KOPT-K1 (cell line): ENCODE measurements around the gene MAGEC3.

ENCODE experiments used
- H3K27ac ChIP-seq: fragments of 200-600 bp; sonication (generic); 2 replicates; pipeline ENCODE4 v1.5.1; 2016; ENCODE audit warnings: antibody characterized with exemption, mild to moderate bottlenecking, low read depth, low read length; ENCODE audit not compliant: poor library complexity, severe bottlenecking
- H3K36me3 ChIP-seq: fragments of 200-600 bp; sonication (generic); 2 replicates; pipeline ENCODE4 v1.5.1; 2017; ENCODE audit warnings: antibody characterized with exemption, mild to moderate bottlenecking, low read length, moderate library complexity; ENCODE audit not compliant: insufficient read depth
- H3K9me3 ChIP-seq: fragments of 200-600 bp; sonication (generic); 2 replicates; pipeline ENCODE4 v1.5.1; 2017; ENCODE audit warnings: antibody characterized with exemption, low read length, mild to moderate bottlenecking; ENCODE audit not compliant: insufficient read depth, poor library complexity, severe bottlenecking

The MAGEC3 gene

DNA sequence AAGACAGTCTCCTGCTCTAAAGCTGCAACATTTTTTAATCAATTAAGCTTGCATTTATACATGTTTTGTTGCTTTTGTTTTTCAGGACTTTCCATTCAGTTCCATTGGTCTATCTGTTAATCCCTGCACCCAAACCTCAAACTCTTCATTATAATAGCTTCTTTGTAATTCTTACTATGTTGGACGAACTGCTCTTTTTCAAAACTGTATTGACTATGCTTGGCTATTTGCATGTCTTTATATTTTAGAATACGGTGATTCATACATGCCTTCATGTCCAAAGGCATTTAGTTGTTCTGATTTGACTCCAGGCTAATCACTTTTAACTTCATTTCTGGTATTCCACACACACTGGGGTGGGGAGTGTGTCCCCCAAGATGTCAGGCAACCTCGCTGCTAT is 79.7 kb downstream of the MAGEC3 start:
- no peaks in the 10 kb centered on the region for H3K9me3 ChIP-seq
- H3K27ac ChIP-seq: no peak overlapping the region
- no peaks in the 10 kb centered on the region for H3K36me3 ChIP-seq

DNA sequence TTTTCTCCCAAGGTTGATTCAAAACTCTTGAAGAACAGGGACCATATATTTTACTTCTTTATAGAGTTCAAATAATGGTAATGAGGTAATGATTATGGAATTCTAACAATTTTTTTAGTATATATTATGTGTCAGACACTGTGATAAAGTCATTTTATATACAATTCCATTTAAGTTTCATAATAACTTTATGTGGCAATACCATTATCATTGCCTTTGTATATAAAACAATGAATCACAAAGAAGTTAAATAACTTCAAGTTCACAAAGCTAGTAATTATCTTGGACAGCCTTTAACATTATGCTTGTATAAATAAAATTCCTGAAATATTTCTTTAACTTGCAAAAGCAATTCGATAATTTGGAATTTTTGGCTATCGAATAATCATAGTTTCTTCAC is 86.2 kb downstream of the MAGEC3 start:
- no peaks in the 10 kb centered on the region for H3K9me3 ChIP-seq
- H3K36me3 ChIP-seq: no peaks in the 10 kb centered on the region
- H3K27ac ChIP-seq: no peak overlapping the region

DNA sequence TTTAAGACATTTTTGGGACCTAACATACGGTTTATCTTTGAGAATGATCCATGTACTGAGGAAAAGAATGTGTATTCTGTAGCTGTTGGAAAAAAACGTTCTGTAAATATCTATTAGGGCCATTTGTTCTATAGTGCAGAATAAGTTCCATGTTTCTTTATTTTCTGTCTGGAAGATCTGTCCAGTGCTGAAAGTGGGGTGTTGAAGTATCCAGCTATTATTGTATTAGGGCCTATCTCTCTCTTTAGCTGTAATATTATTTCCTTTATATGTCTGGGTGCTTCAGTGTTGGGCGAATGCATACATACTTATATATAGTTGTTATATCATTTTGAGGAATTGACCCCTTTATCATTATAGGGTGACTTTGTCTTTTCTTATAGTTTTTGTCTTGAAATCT is 90.3 kb downstream of the MAGEC3 start:
- Histone ChIP-seq H3K27ac (no peak overlapping the region), H3K9me3 (no peaks in the 10 kb centered on the region), H3K36me3 (no peaks in the 10 kb centered on the region)

DNA sequence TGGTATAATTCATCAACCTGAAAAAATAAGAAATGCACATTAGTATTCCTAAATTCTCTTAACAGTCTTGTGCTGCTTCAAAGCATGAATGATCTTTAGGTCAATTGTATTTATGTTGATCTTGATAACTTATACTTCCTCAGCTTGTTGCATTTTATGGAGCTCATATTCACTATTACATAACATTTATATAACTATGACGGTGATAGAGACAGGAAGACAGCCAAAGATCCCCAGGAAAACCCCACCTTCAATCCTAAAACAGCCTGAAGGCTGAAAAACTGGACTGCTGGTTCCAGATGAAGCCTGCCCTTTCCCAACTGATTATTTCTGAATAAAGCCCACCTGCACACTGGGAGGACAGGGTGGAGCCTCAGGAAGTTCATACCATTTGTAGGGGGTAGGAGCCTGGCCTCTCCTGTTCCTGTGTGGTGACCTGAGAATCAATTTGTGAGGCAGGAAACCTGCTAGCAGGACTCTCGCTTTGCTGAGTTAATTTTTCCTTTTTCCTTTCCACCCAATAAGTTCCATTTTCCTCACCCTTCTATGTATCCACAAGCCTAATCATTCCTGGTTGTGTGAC is 96.0 kb downstream of the MAGEC3 start:
- no peaks in the 10 kb centered on the region for H3K9me3 ChIP-seq
- H3K27ac ChIP-seq: no peak overlapping the region
- H3K36me3 ChIP-seq: no peaks in the 10 kb centered on the region

DNA sequence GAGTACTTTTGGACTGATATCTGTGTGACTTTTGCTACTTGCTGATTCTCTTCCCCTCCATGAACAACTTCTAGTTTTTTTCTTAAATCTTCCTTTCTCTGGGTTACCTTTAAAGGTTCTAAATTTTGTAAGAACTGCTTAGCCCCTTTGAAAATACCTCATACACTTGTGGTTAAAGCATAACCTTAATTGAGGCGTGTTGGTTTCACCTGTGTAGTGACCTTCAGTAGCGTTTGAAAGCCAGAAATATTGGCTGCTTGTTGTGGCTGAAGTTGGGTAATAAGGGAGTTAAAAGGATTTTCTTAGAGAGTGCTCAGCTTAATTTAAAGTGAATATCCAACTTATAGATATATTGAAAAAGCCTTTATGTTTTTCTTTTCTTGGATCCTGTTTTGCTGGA is 97.5 kb downstream of the MAGEC3 start:
- Histone ChIP-seq H3K27ac (no peak overlapping the region), H3K36me3 (no peaks in the 10 kb centered on the region), H3K9me3 (no peaks in the 10 kb centered on the region)

DNA sequence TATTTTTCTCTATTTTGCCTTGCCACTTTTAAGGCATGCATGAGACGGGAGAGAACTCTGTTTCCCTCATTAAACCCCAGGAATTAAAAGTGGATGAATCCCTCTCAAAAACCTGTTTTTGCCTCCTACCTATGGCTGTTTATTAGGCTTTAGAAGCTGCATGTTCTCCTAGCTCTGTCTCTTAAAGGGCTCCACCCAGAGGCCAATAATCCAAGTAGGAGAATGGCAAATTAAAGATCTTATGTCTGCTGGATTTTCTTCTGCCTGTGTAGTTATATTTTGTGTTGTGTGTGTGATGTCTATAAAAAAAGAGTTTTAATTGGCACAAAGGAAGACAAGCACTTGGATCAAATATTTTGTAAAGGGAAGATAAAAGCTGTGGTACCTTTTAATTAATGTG is 98.0 kb downstream of the MAGEC3 start:
- H3K36me3 ChIP-seq: no peaks in the 10 kb centered on the region
- no peak overlapping the region for H3K27ac ChIP-seq
- no peaks in the 10 kb centered on the region for H3K9me3 ChIP-seq

DNA sequence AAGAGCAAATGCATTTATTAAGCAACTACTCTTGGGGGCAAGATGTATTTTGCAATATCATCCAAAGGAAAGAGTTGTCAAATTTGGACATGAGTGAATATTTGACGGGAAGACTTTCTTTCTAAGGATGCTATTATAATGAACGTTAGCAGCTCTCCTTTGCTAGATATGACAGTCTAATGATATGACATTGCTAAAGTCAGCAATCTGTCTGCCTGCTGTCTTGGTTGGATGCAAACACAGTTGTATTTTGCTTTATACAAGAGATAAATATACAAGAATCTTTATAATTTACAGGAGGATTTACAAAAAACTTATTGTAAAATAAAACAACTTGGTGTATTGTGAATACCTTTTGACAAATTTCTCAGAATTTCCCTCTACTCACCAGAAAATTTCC is 103.1 kb downstream of the MAGEC3 start:
- no peaks in the 10 kb centered on the region for H3K9me3 ChIP-seq
- H3K36me3 ChIP-seq: no peaks in the 10 kb centered on the region
- H3K27ac ChIP-seq: no peak overlapping the region

DNA sequence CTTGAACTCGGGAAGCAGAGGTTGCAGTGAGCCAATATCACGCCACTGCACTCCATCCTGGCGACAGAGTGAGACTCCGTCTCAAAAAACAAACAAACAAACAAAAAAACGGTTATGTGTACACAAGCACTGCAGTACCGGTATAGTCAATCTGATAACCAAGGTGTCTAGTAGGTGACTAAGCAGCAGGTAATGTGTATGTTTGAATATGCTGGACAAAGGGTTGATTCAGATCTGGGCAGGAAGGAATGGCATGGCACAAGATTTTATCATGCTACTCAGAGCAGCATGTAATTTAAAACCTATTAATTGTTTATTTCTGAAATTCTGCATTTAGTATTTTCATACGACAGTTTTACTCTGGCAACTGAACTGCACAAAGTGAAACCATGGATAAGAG is 107.3 kb downstream of the MAGEC3 start:
- H3K9me3 ChIP-seq: no peaks in the 10 kb centered on the region
- H3K27ac ChIP-seq: no peak overlapping the region

DNA sequence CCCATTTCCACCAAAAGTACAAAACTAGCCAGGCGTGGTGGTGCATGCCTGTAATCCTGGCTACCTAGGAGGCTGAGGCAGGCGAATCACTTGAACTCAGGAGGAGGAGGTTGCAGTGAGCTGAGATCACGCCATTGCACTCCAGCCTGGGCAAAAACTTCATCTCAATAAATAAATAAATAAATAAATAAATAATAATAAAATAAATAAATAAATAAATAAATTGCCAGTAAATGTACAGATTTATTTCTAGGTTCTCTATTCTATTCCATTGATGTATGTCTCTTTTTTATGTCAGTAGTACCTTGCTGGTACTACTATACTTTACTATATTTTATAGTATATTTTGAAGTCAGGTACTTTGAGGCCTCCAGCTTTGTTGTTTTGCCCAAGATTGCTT is 109.2 kb downstream of the MAGEC3 start:
- Histone ChIP-seq H3K27ac (no peak overlapping the region), H3K36me3 (no peaks in the 10 kb centered on the region), H3K9me3 (no peaks in the 10 kb centered on the region)

More for the DNA sequence above, 107.3 kb downstream of the MAGEC3 start:
- H3K36me3 ChIP-seq: no peaks in the 10 kb centered on the region
